Natural killer cell (primary cell): ENCODE measurements around the gene NEMP2. TPM values are rescaled to one million over a fixed set of nuclear protein-coding genes. Genes with fewer than 3 reads are reported as not detected.

ENCODE experiments used
- ATAC-seq, 3 donors: fragments of 150-1000 bp in 2 of 3; fragments of 200-7000 bp in 1 of 3; cut with Tn5 transposase; 1 replicate in 1 of 3; 2 replicates in 2 of 3; pipeline ENCODE4 v1.10.0; 2021; ENCODE audit warnings: mild to moderate bottlenecking in 2 of 3, moderate library complexity in 2 of 3
- DNase-seq, 2 donors: peaks; one replicate each; pipeline versions ENCODE4 v3.0.0 to v3.0.0-alpha.2; 2013 to 2021; ENCODE audit warnings: mixed read lengths in 1 of 2
- H3K27ac ChIP-seq: one replicate; pipeline ENCODE4 v1.5.1; 2013; ENCODE audit warnings: mild to moderate bottlenecking, low read length
- H3K27me3 ChIP-seq: one replicate; pipeline ENCODE4 v1.6.1; 2013; ENCODE audit warnings: low read length; ENCODE audit not compliant: control insufficient read depth, insufficient read depth
- H3K36me3 ChIP-seq: one replicate; pipeline ENCODE4 v1.6.1; 2013; ENCODE audit warnings: low read length; ENCODE audit not compliant: control insufficient read depth, insufficient read depth
- H3K4me1 ChIP-seq: one replicate; pipeline ENCODE4 v1.6.1; 2013; ENCODE audit warnings: low read length; ENCODE audit not compliant: control insufficient read depth, insufficient read depth
- H3K4me3 ChIP-seq: one replicate; pipeline ENCODE4 v1.5.1; 2013; ENCODE audit warnings: low read length
- H3K9me3 ChIP-seq: one replicate; pipeline ENCODE4 v1.6.1; 2013; ENCODE audit warnings: low read length; ENCODE audit not compliant: control insufficient read depth, insufficient read depth
- H3K27ac Mint-ChIP-seq, 2 donors: one replicate each; pipeline ENCODE4 v1.8.0; 2022; ENCODE audit warnings: mild to moderate bottlenecking in 2 of 2, mixed read lengths in 2 of 2, moderate library complexity in 1 of 2
- H3K27me3 Mint-ChIP-seq, 2 donors: one replicate each; pipeline ENCODE4 v1.8.0; 2022; ENCODE audit warnings: low read depth in 2 of 2, mixed read lengths in 2 of 2
- H3K36me3 Mint-ChIP-seq: one replicate; pipeline ENCODE4 v1.8.0; 2022; ENCODE audit warnings: mixed read lengths
- H3K4me1 Mint-ChIP-seq, 2 donors: one replicate each; pipeline ENCODE4 v1.8.0; 2022; ENCODE audit warnings: mixed read lengths in 2 of 2
- H3K4me3 Mint-ChIP-seq: one replicate; pipeline ENCODE4 v1.8.0; 2022; ENCODE audit warnings: mild to moderate bottlenecking, moderate library complexity, mixed read lengths
- H3K9me3 Mint-ChIP-seq, 2 donors: one replicate each; pipeline ENCODE4 v1.8.0; 2022; ENCODE audit warnings: mixed read lengths in 2 of 2
- WGBS: methylation state at CpG from one replicate; pipeline ENCODE4 v1.1.7; 2013; ENCODE audit warnings: missing lambda C conversion rate; ENCODE audit not compliant: insufficient coverage; 5-methylcytosine and 5-hydroxymethylcytosine counted together
- intact Hi-C: fragments of 100-400 bp; cut with micrococcal nuclease; formaldehyde crosslinking; loops from one replicate; pipeline ENCODE4 v1.14.2; 2022
- total RNA-seq, 4 donors: library from RNA; stranded (reverse); fragments of 120-200 nt in 1 of 4; gene quantifications; one replicate each; pipeline versions ENCODE4 v1.2.3 to v1.2.4, GENCODE V29; 2013 to 2022
- TF ChIP-seq, protein P1 (sequence below): fragments of 200-600 bp; IDR thresholded peaks from one replicate; pipeline ENCODE4 v1.8.0; 2022; ENCODE audit warnings: antibody characterized with exemption

The NEMP2 gene
- total RNA-seq, 3 donors from 2014 or later (not counting 1 experiment from before 2014, with no cell fraction given) = 17.2 to 21.0 (median 18.3) TPM

GRCh38 chr2:190503088-190503487 lies 31.4 kb downstream of the NEMP2 start:
- Mint-ChIP-seq H3K27me3 (no peaks in the 10 kb centered on the region), H3K36me3 (peaks cover 28% of the 10 kb centered on the region), H3K4me1 (peaks cover 9 to 22% of the 10 kb centered on the region in 2 donors), H3K4me3 (no peak overlapping the region), H3K27ac (peak overlapping the region in 1 of 2 donors; percentile 74), H3K9me3 (no peaks in the 10 kb centered on the region)
- H3K36me3 ChIP-seq = peaks cover 81% of the 10 kb centered on the region
- DNase-seq = no peak
- no peak for ATAC-seq
- no peaks in the 10 kb centered on the region for H3K4me1 ChIP-seq
- no peak overlapping the region for H3K4me3 ChIP-seq
- TF ChIP-seq, protein P1, sequence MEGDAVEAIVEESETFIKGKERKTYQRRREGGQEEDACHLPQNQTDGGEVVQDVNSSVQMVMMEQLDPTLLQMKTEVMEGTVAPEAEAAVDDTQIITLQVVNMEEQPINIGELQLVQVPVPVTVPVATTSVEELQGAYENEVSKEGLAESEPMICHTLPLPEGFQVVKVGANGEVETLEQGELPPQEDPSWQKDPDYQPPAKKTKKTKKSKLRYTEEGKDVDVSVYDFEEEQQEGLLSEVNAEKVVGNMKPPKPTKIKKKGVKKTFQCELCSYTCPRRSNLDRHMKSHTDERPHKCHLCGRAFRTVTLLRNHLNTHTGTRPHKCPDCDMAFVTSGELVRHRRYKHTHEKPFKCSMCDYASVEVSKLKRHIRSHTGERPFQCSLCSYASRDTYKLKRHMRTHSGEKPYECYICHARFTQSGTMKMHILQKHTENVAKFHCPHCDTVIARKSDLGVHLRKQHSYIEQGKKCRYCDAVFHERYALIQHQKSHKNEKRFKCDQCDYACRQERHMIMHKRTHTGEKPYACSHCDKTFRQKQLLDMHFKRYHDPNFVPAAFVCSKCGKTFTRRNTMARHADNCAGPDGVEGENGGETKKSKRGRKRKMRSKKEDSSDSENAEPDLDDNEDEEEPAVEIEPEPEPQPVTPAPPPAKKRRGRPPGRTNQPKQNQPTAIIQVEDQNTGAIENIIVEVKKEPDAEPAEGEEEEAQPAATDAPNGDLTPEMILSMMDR = no peak
- no peaks in the 10 kb centered on the region for H3K9me3 ChIP-seq
- H3K27ac ChIP-seq = no peak overlapping the region
- intact Hi-C loops = no loop called here
- no peaks in the 10 kb centered on the region for H3K27me3 ChIP-seq
- 96% methylated on average over 3 of the region's 3 CpGs for WGBS

DNA sequence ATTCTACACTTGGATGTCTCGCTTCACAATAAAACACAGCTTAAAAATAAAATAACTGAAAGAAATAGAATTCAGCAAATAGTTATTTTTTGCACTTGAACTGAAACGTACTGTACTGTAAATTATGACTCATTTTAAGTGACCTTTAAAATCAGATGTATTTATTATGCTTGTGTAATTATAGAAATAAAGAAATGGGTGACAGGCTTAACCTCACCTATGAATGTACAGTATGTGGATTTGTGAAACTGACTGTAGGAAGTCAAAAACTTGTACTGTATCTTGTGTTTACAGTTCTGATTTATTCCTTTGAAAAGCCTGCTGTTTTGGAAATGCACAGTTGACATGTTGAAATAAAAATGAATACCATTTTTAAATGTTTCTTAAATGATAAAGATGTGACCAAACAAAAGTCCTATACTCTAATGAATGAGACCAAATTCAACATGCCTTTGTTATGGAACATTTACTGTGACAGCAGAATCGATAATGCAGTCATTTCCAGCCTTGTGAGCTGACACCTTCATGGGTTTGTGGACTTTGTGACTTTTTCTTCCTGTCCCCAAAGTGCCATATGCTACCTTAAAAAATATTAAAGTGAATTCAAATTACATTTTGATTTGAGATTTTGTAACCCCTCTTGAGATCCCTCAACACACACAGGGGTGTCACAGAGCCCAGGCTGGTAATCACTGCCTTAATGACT lies 32.7 kb downstream of the NEMP2 start:
- peaks cover 9 to 21% of the 10 kb centered on the region in 2 donors for H3K4me1 Mint-ChIP-seq
- ATAC-seq (no peak), DNase-seq (no peak)
- H3K36me3 ChIP-seq = peaks cover 85% of the 10 kb centered on the region
- no peaks in the 10 kb centered on the region for H3K9me3 Mint-ChIP-seq
- peaks cover 28% of the 10 kb centered on the region for H3K36me3 Mint-ChIP-seq
- no peaks in the 10 kb centered on the region for H3K9me3 ChIP-seq
- H3K27me3 Mint-ChIP-seq = no peaks in the 10 kb centered on the region
- no peaks in the 10 kb centered on the region for H3K27me3 ChIP-seq
- H3K4me3 Mint-ChIP-seq = no peak overlapping the region
- TF ChIP-seq, protein P1 = no peak
- no peak overlapping the region for H3K27ac ChIP-seq
- intact Hi-C loops = no loop called here
- 88% methylated on average over 2 of the region's 3 CpGs for WGBS
- H3K4me3 ChIP-seq = no peak overlapping the region
- H3K27ac Mint-ChIP-seq = peak overlapping the region; percentile 21 to 69
- H3K4me1 ChIP-seq = no peaks in the 10 kb centered on the region

DNA sequence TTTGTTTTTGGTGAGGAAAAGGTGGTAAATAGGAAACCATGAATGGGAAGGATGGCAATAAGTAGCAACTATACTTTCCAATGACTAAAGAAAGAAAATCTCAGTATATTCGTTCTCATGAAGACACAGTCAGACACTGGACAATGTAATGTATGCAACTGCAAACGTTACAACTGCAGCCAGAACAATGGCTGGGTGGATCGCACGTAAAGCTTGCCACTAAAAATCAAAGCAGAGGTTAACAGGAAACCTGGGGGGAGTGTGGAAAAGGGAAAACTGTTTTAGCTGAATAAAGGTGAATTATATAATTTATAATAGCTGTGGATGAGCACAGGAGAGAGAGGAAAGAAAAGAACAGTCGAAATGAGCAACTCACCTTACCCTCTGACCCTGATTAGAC lies 33.3 kb downstream of the NEMP2 start:
- H3K4me1 ChIP-seq = no peaks in the 10 kb centered on the region
- TF ChIP-seq, protein P1 = no peak
- peaks cover 82% of the 10 kb centered on the region for H3K36me3 ChIP-seq
- ATAC-seq (no peak), DNase-seq (no peak)
- no peaks in the 10 kb centered on the region for H3K9me3 ChIP-seq
- peaks cover 9 to 15% of the 10 kb centered on the region in 2 donors for H3K4me1 Mint-ChIP-seq
- H3K27ac ChIP-seq = no peak overlapping the region
- H3K9me3 Mint-ChIP-seq = no peaks in the 10 kb centered on the region
- WGBS = 85% methylated on average over 4 of the region's 5 CpGs
- H3K36me3 Mint-ChIP-seq = peaks cover 22% of the 10 kb centered on the region
- peak overlapping the region; percentile 2 to 49 for H3K27ac Mint-ChIP-seq
- no peak overlapping the region for H3K4me3 Mint-ChIP-seq
- H3K27me3 Mint-ChIP-seq = no peaks in the 10 kb centered on the region
- no peak overlapping the region for H3K4me3 ChIP-seq
- intact Hi-C loops = no loop called here
- no peaks in the 10 kb centered on the region for H3K27me3 ChIP-seq

GRCh38 chr2:190500054-190500502 lies 34.4 kb downstream of the NEMP2 start:
- Histone ChIP-seq H3K27ac (no peak overlapping the region), H3K9me3 (no peaks in the 10 kb centered on the region), H3K4me3 (no peak overlapping the region), H3K36me3 (peaks cover 71% of the 10 kb centered on the region), H3K4me1 (no peaks in the 10 kb centered on the region), H3K27me3 (no peaks in the 10 kb centered on the region)
- Mint-ChIP-seq H3K9me3 (no peaks in the 10 kb centered on the region), H3K36me3 (peaks cover 17% of the 10 kb centered on the region), H3K4me3 (no peak overlapping the region), H3K4me1 (peaks cover 9 to 15% of the 10 kb centered on the region in 2 donors), H3K27me3 (no peaks in the 10 kb centered on the region), H3K27ac (peak overlapping the region; percentile 21 to 45)
- TF ChIP-seq, protein P1 = no peak
- ATAC-seq (no peak), DNase-seq (no peak)
- intact Hi-C loops = no loop called here
- 94% methylated on average over 7 of the region's 7 CpGs for WGBS
